ENCODE results near the gene KCNG2. TPM values are rescaled to one million over a fixed set of nuclear protein-coding genes. Genes with fewer than 3 reads are reported as not detected.

The KCNG2 gene
- total RNA-seq, 2 experiments from 2014 or later, result not detected

DNA sequence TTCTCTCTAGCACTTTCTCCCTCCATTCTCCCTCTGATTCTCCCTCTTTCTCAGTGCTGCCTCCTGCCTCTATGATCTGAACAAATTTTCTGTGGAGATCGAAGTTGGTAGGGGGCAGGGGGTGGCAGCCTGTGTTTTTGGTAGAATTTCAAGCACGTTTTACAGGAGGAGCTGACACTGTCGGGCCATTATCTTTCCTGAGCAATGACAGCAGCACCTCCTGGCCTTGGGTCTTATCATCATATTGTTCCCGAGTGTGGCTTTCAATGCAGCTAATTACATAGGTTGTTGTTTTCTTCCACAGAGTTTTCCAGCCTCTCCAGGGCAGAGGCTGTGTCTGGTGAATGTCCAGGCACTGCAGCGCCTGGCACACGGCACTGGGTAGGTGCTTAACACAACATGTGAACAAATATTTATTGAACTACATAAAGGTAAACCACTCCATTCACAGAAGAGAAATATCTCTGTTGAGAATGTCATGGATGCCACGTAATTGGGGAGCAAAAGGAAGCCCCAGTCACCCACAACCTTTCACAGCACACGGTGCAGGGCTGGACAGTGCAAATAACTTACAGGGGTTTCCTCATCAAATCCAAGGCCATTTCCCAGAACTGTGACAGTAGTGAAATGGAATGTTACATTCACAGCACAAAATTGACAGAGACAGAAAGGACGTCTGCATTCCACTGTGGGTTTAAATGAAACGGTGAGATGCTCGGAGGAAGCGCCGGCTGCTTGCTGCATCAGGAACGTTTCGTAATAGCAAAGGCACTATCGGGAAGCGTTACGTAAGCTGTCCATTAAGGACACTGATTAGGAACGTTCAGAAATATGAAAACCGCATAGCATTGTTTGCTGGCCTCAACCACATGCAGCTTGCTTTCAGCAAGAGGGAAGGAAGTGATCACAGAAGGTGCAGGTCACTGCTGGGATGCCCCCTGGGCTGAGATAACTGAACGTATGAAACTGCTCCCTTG lies 6.5 kb upstream of the KCNG2 start:
- peaks cover 7% of the 10 kb centered on the region for H3K4me1 Mint-ChIP-seq (ENCODE audit: low read depth)
- H3K9me3 Mint-ChIP-seq, result no peaks in the 10 kb centered on the region
- ChIA-PET CTCF (no interaction called here), POLR2A (no interaction called here)
- H3K36me3 Mint-ChIP-seq, result no peaks in the 10 kb centered on the region
- H3K27me3 Mint-ChIP-seq, result peaks cover 62% of the 10 kb centered on the region
- no peak overlapping the region for H3K27ac Mint-ChIP-seq
- intact Hi-C loops (cut with micrococcal nuclease), result no loop called here
- DNase-seq, result no peak
- no peak overlapping the region for H3K4me3 Mint-ChIP-seq

DNA sequence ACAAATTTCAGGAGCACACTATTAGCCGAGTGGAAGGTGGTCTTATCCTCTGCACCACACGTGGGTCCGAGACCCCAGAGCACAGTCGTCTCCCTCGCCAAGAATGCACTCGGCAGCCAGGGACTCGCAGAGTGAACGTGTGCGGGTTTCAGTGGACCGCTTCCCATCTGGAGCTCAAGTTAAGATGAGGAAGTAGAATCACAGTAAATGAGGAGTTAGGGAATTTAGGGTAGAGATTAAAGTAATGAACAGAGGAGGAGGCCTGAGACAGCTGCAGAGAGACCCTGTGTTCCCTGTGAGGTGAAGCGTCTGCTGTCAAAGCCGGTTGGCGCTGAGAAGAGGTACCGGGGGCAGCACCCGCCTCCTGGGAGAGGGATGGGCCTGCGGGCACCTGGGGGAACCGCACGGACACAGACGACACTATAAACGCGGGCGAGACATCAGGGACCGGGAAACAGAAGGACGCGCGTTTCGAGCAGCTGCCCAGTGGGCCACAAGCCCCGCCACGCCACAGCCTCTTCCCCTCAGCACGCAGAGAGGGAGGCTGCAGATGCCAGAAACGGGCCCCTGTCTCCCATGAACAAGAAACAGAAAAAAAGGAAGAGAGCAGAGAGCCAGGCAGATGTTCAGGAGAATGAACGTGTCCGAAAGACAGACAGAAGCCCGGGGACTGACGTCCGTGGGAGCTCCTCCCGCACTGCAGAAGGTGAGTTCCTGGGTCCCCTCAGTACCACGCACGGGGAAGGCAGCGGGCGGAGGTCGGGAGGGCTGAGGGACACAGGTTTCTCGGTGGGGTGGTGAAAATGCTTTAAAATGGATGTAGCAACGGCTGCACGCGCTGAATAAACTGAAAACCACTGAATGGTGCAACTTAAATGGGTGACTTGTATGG lies 5.4 kb upstream of the KCNG2 start:
- H3K36me3 Mint-ChIP-seq, result no peaks in the 10 kb centered on the region
- no peak overlapping the region for H3K27ac Mint-ChIP-seq
- peaks cover 60% of the 10 kb centered on the region for H3K27me3 Mint-ChIP-seq
- POLR2A ChIA-PET, result no interaction called here
- CTCF ChIA-PET, result no interaction called here
- H3K9me3 Mint-ChIP-seq, result no peaks in the 10 kb centered on the region
- DNase-seq, result no peak
- H3K4me1 Mint-ChIP-seq (ENCODE audit: low read depth), result peaks cover 9% of the 10 kb centered on the region
- no peak overlapping the region for H3K4me3 Mint-ChIP-seq
- intact Hi-C loops (cut with micrococcal nuclease), result no loop called here

DNA sequence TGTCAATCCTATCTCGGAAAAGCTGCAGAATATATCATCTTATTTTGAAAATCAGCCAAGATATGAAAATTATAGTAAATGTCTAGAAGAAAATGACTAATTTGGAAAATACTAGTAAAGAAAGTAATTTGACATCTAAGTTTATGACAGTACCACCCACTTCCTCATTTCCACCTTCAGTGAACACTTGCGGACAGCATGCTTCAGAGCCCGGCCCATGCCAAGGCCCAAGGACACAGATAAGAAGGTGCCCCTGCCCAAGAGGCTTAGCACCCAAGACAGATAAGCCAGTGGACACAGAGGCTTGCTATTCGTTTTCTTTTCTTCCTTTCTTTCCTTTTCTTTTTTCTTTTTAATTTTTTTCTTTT lies 4.8 kb upstream of the KCNG2 start:
- peaks cover 59% of the 10 kb centered on the region for H3K27me3 Mint-ChIP-seq
- peaks cover 11% of the 10 kb centered on the region for H3K4me1 Mint-ChIP-seq (ENCODE audit: low read depth)
- POLR2A ChIA-PET, result no interaction called here
- no peaks in the 10 kb centered on the region for H3K36me3 Mint-ChIP-seq
- H3K4me3 Mint-ChIP-seq, result no peak overlapping the region
- H3K27ac Mint-ChIP-seq, result no peak overlapping the region
- no peaks in the 10 kb centered on the region for H3K9me3 Mint-ChIP-seq
- no peak for DNase-seq
- intact Hi-C loops (cut with micrococcal nuclease), result no loop called here
- CTCF ChIA-PET, result interaction anchor here (0.7 kb wide), 1 partner anchor 244 kb away, joined by 3 read pairs; no protein-coding TSS in a partner anchor

DNA sequence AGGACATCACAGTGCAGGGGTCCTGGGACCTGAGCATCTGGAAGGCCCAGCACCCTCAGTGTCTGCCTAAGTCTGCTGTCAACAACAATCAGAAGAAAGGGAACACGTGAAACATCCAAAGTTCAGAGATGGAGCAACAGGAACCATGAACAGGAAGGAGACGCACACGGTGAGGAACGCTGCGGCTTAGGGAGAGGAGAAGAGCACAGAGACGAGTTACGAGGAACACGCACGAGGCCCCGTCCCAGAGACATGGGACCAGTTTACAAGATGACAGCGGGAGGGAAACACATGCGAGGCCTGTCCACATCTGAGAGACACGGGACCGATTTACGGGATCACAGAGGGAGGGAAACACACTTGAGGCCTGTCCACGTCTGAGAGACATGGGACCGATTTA lies 2.9 kb upstream of the KCNG2 start:
- H3K4me3 Mint-ChIP-seq, result no peak overlapping the region

DNA sequence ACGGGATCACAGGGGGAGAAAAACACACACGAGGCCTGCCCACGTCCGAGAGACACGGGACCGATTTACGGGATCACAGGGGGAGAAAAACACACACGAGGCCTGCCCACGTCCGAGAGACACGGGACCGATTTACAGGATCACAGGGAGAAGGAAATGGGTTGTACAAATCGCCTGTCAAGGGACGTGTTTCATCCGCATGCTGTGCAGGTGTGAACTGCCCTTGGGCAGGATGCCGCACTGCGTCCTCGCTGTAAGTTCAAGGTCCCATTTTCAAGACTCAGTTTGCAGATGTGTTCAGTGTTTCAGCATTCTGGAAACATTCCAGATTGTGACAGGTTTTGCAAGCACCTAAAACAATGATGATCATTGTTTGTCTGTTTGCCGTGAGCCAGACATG lies 2.3 kb upstream of the KCNG2 start:
- CTCF ChIA-PET, result no interaction called here
- Mint-ChIP-seq H3K36me3 (no peaks in the 10 kb centered on the region), H3K4me1 (ENCODE audit: low read depth) (peaks cover 17% of the 10 kb centered on the region), H3K4me3 (no peak overlapping the region), H3K27me3 (peaks cover 66% of the 10 kb centered on the region), H3K9me3 (no peaks in the 10 kb centered on the region), H3K27ac (no peak overlapping the region)
- POLR2A ChIA-PET, result no interaction called here
- no peak for DNase-seq
- intact Hi-C loops (cut with micrococcal nuclease), result no loop called here

More for the DNA sequence above, 2.9 kb upstream of the KCNG2 start:
- intact Hi-C loops (cut with micrococcal nuclease), result no loop called here
- H3K36me3 Mint-ChIP-seq, result no peaks in the 10 kb centered on the region
- H3K9me3 Mint-ChIP-seq, result no peaks in the 10 kb centered on the region
- no peak overlapping the region for H3K27ac Mint-ChIP-seq
- no peak for DNase-seq
- ChIA-PET POLR2A (no interaction called here), CTCF (no interaction called here)
- peaks cover 17% of the 10 kb centered on the region for H3K4me1 Mint-ChIP-seq (ENCODE audit: low read depth)
- H3K27me3 Mint-ChIP-seq, result peaks cover 63% of the 10 kb centered on the region

DNA sequence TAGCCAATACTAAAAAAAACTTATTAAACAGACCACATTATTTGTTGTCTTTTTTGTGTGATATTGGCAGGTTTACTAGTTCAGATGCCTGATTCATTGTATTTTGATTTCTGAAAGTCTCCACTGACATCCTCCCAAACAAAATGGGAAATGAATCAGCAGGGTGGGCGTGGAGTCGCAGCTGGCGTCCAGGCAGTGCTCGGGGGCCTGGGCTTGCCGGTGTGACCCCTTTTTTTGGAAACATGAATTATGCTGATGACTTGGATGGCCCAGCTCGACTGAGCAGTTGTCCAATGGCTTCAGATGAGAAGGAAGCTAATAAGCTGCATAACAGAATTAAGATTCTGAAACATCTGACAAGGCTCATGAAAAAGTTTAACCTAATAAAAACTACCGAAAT lies 1.7 kb upstream of the KCNG2 start:
- Mint-ChIP-seq H3K27ac (no peak overlapping the region), H3K9me3 (no peaks in the 10 kb centered on the region), H3K36me3 (no peaks in the 10 kb centered on the region), H3K27me3 (peaks cover 63% of the 10 kb centered on the region), H3K4me3 (no peak overlapping the region), H3K4me1 (ENCODE audit: low read depth) (peaks cover 17% of the 10 kb centered on the region)
- no peak for DNase-seq
- ChIA-PET POLR2A (no interaction called here), CTCF (no interaction called here)
- intact Hi-C loops (cut with micrococcal nuclease), result no loop called here

DNA sequence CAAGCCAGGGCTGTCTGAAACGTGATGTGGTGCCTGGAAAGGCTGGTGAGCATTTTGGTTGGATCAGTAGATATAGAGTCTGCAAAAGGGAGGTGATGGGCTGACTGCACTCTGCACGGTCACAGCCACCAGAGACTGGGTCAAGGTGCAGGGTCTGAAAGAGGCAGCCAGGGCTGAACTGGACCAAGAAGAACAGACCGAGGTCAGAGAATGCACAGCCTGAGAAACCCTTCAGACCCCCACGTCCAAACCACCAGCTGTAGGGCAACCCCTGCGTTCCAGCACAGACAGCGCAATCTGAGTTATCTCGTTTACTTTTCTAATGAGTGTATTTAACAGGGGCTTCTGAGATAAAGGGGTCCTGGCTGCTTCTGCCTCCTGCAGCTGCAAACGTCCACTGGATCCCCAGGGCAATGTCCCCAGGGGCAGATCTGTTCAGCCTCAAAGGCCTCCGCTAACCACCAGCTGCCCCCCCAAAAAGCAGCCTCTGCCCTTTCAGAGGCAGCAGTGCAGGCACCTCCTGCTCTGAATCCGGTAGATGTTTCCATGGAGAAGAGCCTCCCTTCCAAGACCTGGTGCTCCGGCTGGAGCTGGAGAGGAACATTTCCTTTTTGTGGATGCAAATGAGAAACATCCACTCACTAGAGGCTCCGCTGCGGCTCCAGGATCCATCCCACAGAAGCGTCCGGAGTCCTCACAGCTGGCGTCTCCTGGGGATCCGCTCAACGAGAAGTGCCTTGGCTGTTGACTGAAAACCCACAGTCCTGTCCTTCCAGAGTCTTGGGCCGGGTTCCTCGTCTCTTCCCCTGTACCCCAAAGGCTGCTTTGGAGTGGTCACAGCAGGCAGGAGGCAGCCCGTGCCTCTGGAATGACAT lies 970 bp upstream of the KCNG2 start:
- Mint-ChIP-seq H3K4me1 (ENCODE audit: low read depth) (peaks cover 11% of the 10 kb centered on the region), H3K4me3 (peak overlapping the region; percentile 32), H3K9me3 (no peaks in the 10 kb centered on the region), H3K36me3 (no peaks in the 10 kb centered on the region), H3K27ac (no peak overlapping the region), H3K27me3 (peaks cover 56% of the 10 kb centered on the region)
- ChIA-PET POLR2A (no interaction called here), CTCF (no interaction called here)
- DNase-seq, result no peak
- intact Hi-C loops (cut with micrococcal nuclease), result no loop called here

DNA sequence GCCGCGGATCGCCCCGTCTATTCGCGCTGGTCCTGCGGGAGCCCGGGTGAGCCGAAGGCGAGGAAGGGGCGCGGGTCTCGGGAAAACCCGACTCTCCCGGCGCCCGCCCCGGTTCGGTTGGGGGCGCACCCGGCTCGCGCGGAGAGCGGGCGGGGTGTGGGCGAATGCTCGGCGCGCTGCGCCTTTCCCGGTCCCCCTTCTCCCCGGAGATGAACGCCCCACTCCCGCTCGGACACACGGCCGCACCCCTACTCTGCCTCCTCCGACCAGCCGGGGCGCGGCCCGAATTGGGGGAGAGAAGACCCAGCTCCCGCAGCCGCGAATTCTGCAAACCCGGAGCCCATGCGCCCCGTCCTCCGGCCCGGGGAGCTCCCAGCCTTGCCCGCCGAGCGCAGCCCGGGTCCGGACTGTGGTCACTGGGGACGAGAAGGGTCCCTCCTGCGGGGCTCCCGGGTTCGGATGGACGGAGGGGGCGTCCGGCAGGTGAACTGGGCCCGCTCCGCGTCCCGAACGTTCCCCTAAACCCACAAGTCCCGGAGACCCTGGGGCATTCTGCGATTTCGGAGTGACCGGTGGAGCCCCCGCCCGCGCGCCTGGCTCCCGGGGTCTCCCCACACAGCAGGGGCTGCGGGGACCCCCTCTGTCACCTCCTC lies 734 bp downstream of the KCNG2 start:
- no peak overlapping the region for H3K27ac Mint-ChIP-seq
- POLR2A ChIA-PET, result no interaction called here
- H3K4me3 Mint-ChIP-seq, result no peak overlapping the region
- intact Hi-C loops (cut with micrococcal nuclease), result no loop called here
- no peaks in the 10 kb centered on the region for H3K36me3 Mint-ChIP-seq
- CTCF ChIA-PET, result no interaction called here
- H3K9me3 Mint-ChIP-seq, result no peaks in the 10 kb centered on the region
- no peak for DNase-seq
- peaks cover 43% of the 10 kb centered on the region for H3K27me3 Mint-ChIP-seq
- peaks cover 10% of the 10 kb centered on the region for H3K4me1 Mint-ChIP-seq (ENCODE audit: low read depth)

DNA sequence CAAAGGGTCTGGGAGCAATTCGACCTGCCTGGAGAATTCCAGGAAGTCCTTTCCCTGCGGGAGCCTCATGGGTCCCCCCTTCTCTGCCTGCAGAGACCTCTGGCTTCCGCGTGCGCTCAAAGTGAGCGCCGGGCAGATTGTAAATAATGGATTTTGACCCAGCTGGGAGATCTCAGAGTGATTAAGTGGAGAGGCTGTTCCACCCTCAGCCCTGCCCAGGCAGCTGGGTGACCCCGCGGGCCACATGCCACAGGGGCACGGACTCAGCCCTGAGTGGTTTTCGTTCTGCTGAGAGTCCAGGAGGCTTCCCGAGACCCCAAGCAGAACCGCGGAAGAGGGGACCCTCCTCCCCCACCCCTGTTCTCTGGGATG lies 1.2 kb downstream of the KCNG2 start:
- H3K27ac Mint-ChIP-seq, result no peak overlapping the region
- H3K27me3 Mint-ChIP-seq, result peaks cover 43% of the 10 kb centered on the region
- H3K4me3 Mint-ChIP-seq, result no peak overlapping the region
- intact Hi-C loops (cut with micrococcal nuclease), result no loop called here
- ChIA-PET POLR2A (no interaction called here), CTCF (no interaction called here)
- peaks cover 10% of the 10 kb centered on the region for H3K4me1 Mint-ChIP-seq (ENCODE audit: low read depth)
- no peaks in the 10 kb centered on the region for H3K36me3 Mint-ChIP-seq
- H3K9me3 Mint-ChIP-seq, result no peaks in the 10 kb centered on the region
- DNase-seq, result no peak

DNA sequence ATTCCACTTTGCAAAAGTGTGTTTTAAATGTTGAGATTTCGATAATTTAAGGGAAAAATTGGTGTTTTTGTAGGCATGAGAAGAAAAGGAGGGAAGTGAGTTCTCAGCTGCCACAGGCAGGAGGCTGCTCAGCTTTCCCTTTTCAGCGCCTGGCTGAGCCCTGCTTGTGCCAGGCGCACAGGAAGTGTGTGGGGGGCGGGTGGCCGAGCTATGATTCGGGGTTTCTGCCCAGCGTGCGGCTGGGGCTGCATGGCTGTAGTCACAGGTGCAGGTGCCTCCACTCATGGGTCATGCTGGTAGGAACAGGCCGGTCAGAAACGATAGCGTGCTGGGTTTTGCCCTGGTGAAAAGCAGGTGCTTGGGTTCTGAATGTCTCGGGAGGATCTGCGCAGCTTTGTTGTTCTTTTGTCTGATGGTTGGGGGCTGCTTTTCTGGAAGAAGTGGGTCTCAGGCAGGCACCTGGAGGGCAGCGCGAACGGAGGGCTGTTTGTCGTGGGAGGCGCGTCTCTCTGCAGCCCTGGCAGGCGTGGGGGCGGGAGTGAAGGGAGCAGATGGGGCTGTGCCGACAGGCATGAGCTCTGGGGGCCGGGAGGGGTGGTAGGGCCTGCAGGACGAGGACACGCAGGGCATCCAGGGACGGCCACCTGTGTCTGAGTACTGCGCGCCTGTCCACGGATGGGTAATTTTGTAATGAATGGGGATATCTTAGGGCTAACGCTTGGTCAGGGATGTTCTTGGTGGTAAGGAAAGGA lies 2.1 kb downstream of the KCNG2 start:
- Mint-ChIP-seq H3K27me3 (peaks cover 38% of the 10 kb centered on the region), H3K27ac (no peak overlapping the region), H3K9me3 (no peaks in the 10 kb centered on the region), H3K4me1 (ENCODE audit: low read depth) (peaks cover 10% of the 10 kb centered on the region), H3K36me3 (no peaks in the 10 kb centered on the region), H3K4me3 (no peak overlapping the region)
- no peak for DNase-seq
- POLR2A ChIA-PET, result no interaction called here
- CTCF ChIA-PET, result no interaction called here
- intact Hi-C loops (cut with micrococcal nuclease), result no loop called here

DNA sequence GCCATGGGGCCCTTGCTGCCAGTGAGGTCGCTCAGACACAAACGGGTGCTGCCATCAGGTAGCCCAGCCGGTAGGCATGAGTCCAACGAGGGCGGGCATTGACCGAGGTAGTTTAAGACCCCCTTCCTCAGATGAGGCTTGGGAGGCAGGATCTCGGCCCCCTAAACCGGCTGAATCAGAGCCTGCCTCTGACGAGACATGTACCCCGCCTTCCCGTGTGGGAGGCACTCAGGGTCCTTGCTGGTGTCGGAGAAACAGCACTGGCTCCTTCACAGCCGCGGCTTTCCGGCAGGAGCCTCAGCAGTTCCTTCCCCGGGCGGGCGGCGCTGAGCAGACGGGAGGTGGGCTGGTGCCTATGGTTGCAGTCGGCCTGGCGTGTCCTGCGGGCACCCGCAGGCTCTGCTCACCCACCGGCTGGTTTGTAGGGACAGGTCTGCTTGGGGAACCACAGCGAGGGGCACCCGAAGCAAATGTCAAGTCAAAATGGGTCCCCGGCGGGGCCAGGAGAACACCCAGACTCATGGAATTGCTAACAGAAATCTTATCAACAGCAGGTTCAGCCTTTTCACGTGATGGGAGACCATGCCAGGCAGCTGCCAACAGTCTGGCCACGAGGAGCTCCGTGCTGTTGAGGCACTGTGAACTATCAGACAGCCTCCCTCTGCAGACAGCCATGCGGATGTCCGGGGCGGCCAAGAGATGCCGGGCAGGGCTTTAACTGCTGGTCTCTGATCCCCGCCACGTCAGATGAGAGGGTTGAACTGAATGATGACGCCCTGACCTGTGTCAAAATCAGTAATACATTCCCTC lies 2.8 kb downstream of the KCNG2 start:
- POLR2A ChIA-PET, result no interaction called here
- DNase-seq, result no peak
- intact Hi-C loops (cut with micrococcal nuclease), result no loop called here

More for the DNA sequence above, 2.8 kb downstream of the KCNG2 start:
- H3K27ac Mint-ChIP-seq, result no peak overlapping the region
- no peak overlapping the region for H3K4me3 Mint-ChIP-seq
- CTCF ChIA-PET, result no interaction called here
- no peaks in the 10 kb centered on the region for H3K9me3 Mint-ChIP-seq
- peaks cover 10% of the 10 kb centered on the region for H3K4me1 Mint-ChIP-seq (ENCODE audit: low read depth)
- peaks cover 32% of the 10 kb centered on the region for H3K27me3 Mint-ChIP-seq
- no peaks in the 10 kb centered on the region for H3K36me3 Mint-ChIP-seq

Measured in activated CD4-positive, alpha-beta memory T cell treated with anti-CD3 and anti-CD28 coated beads for 36 hours (primary cell).